GM08714 (cell line): ENCODE measurements around the gene COQ4.
"Not testable (repeated sequence)": the region's sequence is repeated elsewhere in the genome, so short reads cannot be mapped to it uniquely, and the experiment has no call there.

Experiments
- H3K4me3 ChIP-seq: fragments of 200-500 bp; sonication (Bioruptor generic); 2 replicates; pipeline ENCODE4 v1.5.1; 2014; ENCODE audit warnings: mild to moderate bottlenecking, low read length, inconsistent platforms
- ZNF274 ChIP-seq: IDR thresholded peaks from 2 replicates; pipeline ENCODE4 v1.6.1; 2012; ENCODE audit warnings: mild to moderate bottlenecking, low read depth, low read length

COQ4 gene

DNA sequence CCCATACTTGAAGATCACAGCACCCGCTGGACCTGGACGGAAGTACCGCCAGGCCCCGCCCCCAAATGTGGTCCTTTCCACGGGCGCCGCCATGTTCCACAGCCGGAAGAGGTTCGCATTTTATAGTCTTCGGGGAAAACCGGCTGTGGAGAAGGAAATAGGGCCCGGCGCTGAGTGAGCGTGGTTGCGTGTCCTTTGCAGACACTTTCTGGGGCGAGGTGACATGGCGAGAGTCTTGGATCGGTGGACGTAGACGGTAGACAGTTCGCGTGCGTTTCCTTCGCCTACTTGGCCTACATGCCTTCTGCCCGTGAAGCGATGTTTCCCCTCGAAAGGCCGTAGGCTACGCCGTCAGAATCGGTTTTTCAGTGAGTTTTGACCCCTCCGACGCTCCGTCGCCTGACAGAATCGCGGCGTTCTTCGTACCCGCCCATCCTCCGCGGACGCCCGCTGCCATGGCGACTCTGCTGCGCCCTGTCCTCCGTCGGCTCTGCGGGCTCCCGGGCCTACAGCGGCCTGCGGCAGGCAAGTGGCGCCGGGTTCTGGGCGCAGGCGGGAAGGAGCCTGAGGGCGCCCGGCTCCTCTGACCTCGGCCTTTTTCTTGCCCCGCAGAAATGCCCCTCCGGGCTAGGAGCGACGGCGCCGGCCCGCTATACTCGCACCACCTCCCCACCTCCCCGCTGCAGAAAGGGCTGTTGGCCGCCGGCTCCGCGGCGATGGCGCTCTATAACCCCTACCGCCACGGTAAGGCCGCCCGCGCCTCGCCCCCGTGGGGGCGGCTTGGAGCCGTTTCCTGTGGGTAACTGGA, at the start of gene COQ4, which contains the start of gene TRUB2:
Gene COQ4 (plus strand): TSS at position 436 of the 808 bp plus-strand sequence. CDS start 20 bp downstream, at position 456.
Gene TRUB2 (minus strand): TSS at position 44 of the 808 bp plus-strand sequence. CDS start 39 bp downstream, at position 5.
- H3K4me3 ChIP-seq, result peak within 1 kb of the TSS; percentile 91
- no peak for TF ChIP-seq ZNF274

DNA sequence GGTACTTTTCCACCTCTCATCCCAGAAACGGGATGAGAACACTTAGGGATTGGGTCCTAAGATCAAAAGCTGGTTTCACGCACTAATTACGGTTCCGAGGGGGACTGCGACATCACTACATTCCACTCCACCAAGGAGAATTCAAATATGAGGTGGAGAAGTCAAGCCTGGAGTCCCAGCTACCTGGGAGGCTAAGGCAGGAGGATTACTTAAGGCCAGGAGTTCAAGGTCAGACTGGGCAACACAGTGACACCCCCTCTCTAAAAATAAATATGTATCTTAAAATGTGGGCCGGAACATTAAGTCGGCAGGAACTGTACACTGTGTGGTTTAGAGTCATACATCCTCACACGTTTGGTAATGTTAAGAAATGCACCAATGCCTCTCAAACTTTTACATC, 48.4 kb upstream of the COQ4 start:
- no peak for TF ChIP-seq ZNF274
- H3K4me3 ChIP-seq, result no peak overlapping the region

DNA sequence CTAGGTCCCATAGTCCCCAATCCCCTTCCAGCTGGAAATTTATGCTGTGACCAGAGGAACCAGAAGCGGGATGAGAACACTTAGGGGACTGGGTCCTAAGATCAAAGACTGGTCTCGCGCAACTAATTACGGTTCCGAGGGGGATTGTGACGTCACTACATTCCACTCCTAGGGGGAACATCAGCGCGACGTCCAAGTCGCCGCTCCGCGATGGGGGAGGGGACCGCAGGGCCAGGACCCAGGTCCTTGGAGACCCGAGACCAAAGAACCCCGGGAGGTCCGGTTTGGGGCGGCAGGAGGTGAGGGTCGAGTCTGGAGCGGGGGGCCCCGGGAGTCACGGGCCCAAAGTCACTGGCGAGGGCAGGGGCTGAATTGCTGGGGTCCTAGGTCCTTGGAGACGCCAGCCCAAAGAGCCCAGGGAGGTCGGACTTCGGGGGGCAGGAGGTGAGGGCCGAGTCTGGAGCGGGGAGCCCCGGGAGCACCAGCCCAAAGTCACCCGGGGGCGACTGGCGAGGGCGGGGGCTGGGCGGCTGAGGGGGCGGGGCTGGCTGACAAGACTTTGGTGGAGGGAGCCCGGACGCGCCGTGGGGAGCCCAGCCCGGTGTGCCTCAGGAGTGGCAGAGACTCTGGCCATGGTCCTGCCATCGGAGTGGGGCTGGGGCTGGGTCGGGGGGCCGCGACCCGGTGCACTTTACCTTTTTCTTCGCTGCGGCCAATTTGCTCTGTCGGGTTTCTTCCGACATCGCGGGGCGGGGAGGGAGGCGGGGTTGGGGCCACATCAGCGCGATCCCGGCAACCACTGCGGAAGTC, 47.2 kb upstream of the COQ4 start, which contains the start of gene GOLGA2:
Gene GOLGA2 (minus strand): TSS at position 810 of the 810 bp plus-strand sequence. CDS start 31 bp downstream, at position 779.
- H3K4me3 ChIP-seq, result peak within 1 kb of the TSS; percentile 95
- TF ChIP-seq ZNF274, result no peak

DNA sequence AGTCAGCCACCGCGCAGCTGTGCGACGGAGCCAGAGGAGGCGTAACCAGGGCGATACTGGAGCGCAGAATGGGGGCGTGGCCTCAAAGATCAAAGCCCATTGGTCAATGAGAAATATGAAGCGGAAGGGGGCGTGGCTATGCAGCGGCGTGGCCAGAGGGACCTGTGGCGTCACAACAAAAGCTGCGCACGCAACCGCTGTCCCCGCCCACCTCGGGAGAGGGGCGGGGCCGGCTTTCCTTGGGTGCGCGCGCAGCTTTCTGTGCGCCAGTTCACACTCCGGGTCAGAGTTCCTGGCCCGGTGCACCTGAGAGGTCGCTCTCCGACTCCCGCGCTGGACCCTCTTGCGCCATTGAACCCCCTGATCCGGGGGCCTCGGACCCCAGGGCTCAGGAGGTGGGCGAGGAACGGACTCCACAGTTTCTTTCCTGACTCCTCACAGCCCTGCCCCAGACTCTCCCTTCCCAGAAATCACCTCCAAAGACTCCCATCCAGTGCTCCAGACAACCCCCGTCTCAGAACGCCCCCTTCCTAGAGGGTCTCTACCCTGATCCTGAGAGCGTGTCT, 46.5 kb upstream of the COQ4 start, which contains the start of gene SWI5:
Gene SWI5 (plus strand): TSS at position 269 of the 566 bp plus-strand sequence.
- peak within 1 kb of the TSS; percentile 95 for H3K4me3 ChIP-seq
- no peak for TF ChIP-seq ZNF274

DNA sequence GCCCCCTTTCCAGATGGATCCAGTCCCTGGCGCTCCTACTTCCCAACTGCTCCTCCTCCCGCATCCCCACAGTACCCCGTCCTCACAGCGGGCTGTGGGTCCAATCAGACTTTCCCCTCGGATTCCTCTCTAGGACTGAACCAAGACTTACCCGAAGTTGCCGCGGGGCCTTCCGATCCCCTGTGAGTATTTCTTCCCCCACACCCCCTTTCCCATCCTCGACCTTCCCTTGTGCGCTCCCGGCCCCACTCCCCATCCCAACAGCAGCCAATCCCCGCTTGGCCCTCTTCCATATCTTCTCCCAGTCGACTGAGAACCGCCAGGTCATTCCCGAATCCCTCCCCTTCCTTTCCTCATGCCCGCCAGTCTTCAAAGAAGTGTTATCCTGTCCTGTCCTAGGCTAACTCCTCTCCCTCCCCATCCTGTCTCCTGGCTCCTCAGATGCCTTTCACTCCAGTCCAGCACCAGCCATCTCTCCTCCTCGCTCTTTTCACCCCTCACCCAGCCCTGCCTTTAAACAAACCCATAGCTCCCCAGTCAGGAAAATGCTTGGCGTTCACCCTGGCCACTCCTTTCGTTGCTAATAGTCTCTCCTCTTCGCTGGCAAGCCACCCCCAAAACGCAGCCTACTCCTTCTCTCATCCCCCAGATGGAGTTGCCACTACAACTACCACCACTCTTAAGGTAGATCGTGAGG, 45.9 kb upstream of the COQ4 start:
- no peak for TF ChIP-seq ZNF274
- H3K4me3 ChIP-seq, result peak overlapping the region; percentile 70

DNA sequence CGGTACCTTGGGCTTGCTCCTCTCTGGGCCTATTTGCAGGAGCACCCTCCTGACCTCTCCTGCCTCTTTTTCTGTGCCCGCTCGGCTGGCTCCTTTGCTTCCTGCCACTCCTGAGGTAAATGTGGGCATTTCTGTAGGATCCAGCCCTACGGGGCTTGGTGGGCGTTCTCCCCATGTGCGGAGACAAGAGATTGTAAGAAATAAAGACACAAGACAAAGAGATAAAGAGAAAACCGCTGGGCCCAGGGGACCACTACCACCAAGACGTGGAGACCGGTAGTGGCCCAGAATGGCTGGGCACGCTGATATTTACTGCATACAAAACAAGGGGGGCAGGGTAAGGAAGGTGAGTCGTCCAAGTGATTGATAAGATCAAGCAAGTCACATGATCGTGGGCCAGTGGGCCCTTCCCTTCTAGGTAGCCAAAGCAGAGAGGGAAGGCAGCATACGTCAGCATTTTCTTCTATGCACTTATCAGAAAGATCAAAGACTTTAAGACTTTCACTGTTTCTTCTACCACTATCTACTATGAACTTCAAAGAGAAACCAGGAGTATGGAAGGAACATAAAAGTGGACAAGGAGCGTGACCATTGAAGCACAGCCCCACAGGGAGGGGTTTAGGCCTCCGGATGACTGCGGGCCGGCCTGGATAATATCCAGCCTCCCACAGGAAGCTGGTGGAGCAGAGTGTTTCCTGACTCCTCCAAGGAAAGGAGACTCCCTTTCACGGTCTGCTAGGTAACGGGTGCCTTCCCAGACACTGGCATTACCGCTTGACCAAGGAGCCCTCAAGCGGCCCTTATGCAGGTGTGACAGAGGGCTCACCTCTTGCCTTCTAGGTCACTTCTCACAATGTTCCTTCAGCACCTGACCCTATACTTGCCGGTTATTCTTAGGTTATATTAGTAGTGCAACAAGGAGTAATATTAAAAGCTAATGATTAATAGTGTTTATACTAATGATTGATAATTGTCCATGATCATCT, 43.3 kb upstream of the COQ4 start:
- H3K4me3 ChIP-seq, result not testable (repeated sequence)

DNA sequence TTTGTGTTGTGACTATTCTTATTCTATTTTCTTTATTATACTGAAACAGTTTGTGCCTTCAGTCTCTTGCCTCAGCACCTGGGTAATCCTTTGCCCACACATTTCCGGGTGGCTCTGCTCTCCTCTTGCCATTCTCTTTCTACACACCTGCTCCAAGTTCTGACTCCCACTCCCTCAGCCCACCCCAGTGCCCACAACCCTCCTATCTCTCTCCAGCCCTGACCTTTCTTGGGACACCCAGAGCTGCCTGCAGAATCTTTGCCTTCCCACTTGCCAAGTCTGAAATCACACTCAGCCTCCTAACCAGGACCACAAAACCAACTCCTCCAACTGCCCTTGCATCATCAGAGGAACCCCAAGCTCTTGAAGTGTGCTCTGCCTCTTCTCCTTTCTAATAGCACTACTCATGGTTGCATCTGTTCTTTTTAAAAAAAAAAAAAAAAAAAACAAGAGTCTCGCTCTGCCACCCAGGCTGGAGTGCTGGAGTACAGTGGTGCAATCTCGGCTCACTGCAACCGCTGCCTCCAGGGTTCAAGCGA, 42.5 kb upstream of the COQ4 start:
- no peak overlapping the region for H3K4me3 ChIP-seq
- TF ChIP-seq ZNF274, result no peak

DNA sequence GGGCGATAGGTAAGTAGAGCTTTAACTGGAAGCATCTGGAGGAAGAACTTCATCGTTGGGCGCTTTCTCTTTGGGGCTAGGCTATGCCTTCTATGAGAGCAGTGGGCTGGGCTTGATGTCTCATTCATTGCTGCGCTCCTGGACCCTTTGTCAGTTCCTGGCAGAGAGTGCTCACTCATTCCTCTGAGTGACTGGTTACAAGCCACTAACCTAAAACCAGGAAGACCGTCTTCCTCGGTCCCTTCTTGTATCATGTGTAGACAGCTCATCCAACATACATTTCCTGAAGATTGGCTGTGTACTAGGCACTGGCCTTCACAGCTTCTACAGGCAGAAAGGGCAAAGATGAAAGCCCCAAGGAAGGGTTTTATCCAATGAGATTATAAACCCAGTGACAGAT, 40.1 kb upstream of the COQ4 start:
- no peak overlapping the region for H3K4me3 ChIP-seq
- no peak for TF ChIP-seq ZNF274

DNA sequence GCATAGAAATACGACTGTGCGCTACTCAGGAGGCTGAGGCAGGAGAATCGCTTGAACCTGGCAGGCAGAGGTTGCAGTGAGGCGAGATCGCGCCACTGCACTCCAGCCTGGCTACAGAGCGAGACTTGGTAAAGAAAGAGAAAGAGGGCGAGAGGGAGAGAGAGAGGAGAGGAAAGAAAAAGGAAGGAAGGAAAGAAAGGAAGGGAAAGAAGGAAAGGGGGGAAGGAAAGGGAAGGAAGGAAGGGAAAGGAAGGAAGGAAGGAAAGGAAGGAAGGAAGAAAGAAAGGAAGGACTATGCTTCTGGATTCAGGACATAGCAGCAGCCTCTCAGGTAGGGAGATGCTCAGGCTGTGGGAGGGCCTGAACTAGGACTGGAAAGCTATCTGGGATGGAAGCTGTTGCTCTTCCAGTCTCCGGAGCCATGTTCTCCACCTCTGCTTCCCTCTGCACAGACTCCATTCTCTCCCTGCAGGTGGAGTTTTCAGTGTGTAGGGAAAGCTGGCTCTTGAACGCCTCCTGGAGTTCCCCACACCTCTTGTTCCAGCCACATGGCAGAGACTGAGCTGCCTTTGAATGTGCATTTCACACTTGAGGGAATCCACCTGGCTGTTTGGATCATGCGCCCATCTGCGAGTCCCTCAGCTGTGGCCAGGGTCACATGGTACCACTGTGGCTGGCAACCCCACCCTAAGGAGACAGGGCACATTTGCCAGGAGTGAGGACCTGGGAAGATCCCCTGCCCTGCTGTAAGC, 37.4 kb upstream of the COQ4 start:
- H3K4me3 ChIP-seq, result no peak overlapping the region
- no peak for TF ChIP-seq ZNF274

DNA sequence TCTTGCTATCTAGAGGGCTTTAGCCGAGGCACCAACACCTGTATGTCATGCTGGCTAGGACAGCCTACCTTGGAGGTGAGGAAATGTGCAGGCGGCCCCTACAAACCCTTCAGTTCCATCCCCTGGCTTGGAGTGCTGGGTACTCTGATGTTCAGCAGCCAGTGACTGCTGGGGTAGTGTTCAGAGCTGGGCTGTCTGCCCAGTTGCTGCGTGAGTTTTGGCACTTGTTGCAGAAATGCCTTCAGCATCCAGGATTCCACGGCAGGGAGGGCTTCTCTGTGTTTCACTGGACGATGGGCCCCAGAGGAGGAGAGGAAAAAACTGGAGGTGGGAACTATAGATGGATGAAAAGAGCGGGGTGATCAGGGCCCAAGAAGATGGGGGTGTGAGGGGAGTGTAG, 36.2 kb upstream of the COQ4 start:
- H3K4me3 ChIP-seq, result no peak overlapping the region
- TF ChIP-seq ZNF274, result no peak

DNA sequence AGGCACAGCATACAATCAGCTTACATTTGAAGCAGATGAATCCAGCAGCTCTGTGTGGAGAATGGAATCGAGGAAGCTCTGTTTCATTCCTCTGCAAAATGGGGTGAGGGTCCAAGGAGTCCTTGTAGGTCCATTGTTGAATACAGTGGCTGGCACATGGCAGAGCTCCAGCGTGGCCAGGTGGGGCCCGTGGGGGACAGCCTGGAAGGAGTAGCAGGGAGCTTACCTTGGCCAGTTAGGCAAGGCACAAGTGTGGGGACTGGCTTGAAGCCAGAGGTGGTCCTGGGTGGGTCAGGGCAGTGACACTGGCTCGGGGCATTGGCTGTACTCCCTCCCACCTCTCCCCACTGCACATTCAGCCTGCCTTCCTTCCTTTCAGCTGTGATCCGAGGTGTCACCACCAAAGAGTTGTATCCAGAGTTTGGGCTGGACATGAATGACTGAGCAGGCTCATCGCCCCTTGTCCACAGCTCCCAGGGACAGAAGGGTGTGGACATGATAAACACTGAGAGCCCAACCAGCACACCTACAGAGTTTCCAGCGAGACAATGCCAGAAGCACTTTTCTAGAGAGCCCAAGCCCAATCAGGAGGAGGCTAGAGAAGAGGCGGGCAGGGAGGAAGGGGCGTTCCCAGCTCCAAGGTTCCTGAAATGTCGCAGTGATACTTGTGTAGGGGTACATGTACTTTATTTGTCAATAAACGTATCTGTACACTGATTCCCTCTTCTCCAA, 34.2 kb upstream of the COQ4 start:
- no peak for TF ChIP-seq ZNF274
- no peak overlapping the region for H3K4me3 ChIP-seq
